PFSK-1 (cell line): ENCODE results near the gene PAXX.

Source experiments
- POLR2AphosphoS5 ChIP-seq: IDR thresholded peaks from 2 replicates; pipeline ENCODE4 v1.6.1; 2012; ENCODE audit warnings: low read depth, mild to moderate bottlenecking, control low read depth, low read length, moderate library complexity
- TF ChIP-seq, protein P1 (sequence below), 2 experiments: IDR thresholded peaks; 2 replicates each; pipeline versions ENCODE4 v1.6.1 to v1.8.0; 2011 to 2012; ENCODE audit warnings: low read depth in 2 of 2, low read length in 2 of 2, control low read depth in 1 of 2, inconsistent platforms in 1 of 2, mild to moderate bottlenecking in 1 of 2, moderate library complexity in 1 of 2; ENCODE audit not compliant: insufficient read depth in 1 of 2

DNA sequence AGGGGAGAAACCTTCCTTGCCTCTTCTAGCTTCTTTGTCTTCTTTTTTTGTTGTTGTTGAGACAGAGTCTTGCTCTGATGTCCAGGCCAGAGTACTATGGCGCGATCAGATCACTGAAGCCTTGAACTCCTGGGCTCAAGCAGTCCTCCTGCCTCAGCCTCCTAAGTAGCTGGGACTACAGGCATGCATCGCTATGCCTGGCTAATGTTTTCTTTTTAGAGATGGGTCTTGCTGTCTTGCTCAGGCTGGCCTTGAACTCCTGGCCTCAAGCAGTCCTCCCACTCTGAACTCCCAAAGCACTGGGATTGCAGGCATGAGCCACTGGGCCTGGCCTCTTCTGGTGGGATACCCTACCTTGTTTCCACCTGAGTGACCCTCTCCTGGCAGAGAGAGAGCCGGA lies 3.4 kb upstream of the PAXX start:
- no peak for TF ChIP-seq POLR2AphosphoS5
- TF ChIP-seq, protein P1, sequence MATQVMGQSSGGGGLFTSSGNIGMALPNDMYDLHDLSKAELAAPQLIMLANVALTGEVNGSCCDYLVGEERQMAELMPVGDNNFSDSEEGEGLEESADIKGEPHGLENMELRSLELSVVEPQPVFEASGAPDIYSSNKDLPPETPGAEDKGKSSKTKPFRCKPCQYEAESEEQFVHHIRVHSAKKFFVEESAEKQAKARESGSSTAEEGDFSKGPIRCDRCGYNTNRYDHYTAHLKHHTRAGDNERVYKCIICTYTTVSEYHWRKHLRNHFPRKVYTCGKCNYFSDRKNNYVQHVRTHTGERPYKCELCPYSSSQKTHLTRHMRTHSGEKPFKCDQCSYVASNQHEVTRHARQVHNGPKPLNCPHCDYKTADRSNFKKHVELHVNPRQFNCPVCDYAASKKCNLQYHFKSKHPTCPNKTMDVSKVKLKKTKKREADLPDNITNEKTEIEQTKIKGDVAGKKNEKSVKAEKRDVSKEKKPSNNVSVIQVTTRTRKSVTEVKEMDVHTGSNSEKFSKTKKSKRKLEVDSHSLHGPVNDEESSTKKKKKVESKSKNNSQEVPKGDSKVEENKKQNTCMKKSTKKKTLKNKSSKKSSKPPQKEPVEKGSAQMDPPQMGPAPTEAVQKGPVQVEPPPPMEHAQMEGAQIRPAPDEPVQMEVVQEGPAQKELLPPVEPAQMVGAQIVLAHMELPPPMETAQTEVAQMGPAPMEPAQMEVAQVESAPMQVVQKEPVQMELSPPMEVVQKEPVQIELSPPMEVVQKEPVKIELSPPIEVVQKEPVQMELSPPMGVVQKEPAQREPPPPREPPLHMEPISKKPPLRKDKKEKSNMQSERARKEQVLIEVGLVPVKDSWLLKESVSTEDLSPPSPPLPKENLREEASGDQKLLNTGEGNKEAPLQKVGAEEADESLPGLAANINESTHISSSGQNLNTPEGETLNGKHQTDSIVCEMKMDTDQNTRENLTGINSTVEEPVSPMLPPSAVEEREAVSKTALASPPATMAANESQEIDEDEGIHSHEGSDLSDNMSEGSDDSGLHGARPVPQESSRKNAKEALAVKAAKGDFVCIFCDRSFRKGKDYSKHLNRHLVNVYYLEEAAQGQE (IDR thresholded peaks at IDR 0.05; ENCODE audit: insufficient read depth in 1 of 2, low read depth in 2 of 2, low read length in 2 of 2) = no peak
